Measurements from ENCODE around the gene NDST3.
A peak's percentile ranks its signal among the peaks of the same experiment; 100 is the strongest.

- peak; percentile 22 to 64 (median 44) for TF ChIP-seq CTCF (IDR thresholded peaks at IDR 0.05)
- TF ChIP-seq EP300 (IDR thresholded peaks at IDR 0.05): no peak
Measured at GRCh38 chr4:118224243-118224829, 190.1 kb downstream of the NDST3 start.

All from gastroesophageal sphincter (tissue), 3 donors.